ENCODE measurements around the gene SIRT6. TPM values are rescaled to one million over a fixed set of nuclear protein-coding genes. Genes with fewer than 3 reads are reported as not detected.
"Not testable (repeated sequence)": the region's sequence is repeated elsewhere in the genome, so short reads cannot be mapped to it uniquely, and the experiment has no call there.

The SIRT6 gene
- total RNA-seq, result 10 to 100 TPM; 20.8 to 55.0 (median 27.8) TPM

DNA sequence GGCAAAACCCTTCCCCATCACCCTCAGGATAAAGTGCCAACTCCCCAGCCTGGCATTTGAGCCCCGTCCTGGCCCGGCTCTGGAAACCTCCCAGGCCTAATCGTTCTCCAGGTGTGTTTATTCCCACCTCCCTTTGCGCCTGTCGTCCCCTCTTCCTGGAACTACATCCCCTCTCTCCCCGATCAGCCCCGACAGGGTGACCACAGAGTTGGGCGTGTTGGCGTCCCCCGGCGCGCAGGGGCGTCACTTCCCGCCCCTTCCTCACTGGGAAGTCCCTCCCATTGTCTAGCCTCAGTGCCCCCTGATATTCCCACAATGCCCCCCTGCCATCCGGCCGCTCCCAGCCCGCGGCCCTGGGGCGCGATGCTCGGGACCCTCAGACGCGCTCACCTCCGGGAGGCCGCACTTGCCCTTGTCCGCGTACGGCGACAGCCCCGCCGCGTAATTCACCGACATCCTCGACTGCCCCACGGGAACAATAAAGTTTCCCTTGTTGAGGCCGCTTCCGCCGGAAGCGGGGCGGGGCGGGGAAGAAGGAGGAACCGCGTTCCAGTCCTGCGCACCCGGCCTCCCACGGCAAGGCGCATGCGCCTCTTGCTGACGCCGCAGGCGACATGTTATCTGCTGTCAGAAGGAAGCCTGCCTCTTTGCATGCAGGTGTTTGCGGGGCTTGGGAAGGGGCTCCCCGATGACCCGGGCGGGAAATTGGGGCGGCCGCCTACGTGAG is at the start of gene SIRT6, which contains the start of gene ANKRD24:
Gene SIRT6, minus strand, starts transcription at position 480 of the 727 bp plus-strand sequence. Its CDS starts 24 bp downstream, at position 456.
Gene ANKRD24, plus strand, starts transcription at position 606 of the 727 bp plus-strand sequence. CDS start 3,737 bp downstream, outside the sequence.
- H3K27ac ChIP-seq, result peak within 1 kb of the TSS; percentile 81 to 91 (median 88)
- H3K27me3 ChIP-seq, result no peaks in the 10 kb centered on the region
- ATAC-seq (ENCODE audit: low FRiP score in 2 of 2) (peak; percentile 92 to 96), DNase-seq (peak; percentile 96 to 99)
- TF ChIP-seq CTCF (IDR thresholded peaks at IDR 0.05) (peak in 2 of 6 experiments; percentile 9 to 46), EP300 (IDR thresholded peaks at IDR 0.05) (peak in 1 of 4 donors; percentile 79), POLR2AphosphoS5 (IDR thresholded peaks at IDR 0.05) (peak; percentile 95 to 96), POLR2A (IDR thresholded peaks at IDR 0.05) (peak in 2 of 4 donors; percentile 24 to 76)
- peaks cover 19 to 33% (median 25%) of the 10 kb centered on the region in 4 donors for H3K4me1 ChIP-seq
- peak within 1 kb of the TSS; percentile 58 to 94 (median 88) for H3K4me3 ChIP-seq
- H3K36me3 ChIP-seq, result peaks cover 0 to 32% (median 7%) of the 10 kb centered on the region in 4 donors
- WGBS, 2 donors, result 0 to 2% methylated on average over 25 to 32 of the region's 58 CpGs
- no peaks in the 10 kb centered on the region for H3K9me3 ChIP-seq

GRCh38 chr19:4232139-4232538 is 49.8 kb upstream of the SIRT6 start:
- peaks cover 5 to 11% (median 7%) of the 10 kb centered on the region in 4 donors for H3K4me1 ChIP-seq
- not testable (repeated sequence) for H3K36me3 ChIP-seq; H3K27ac ChIP-seq; H3K4me3 ChIP-seq; DNase-seq; H3K9me3 ChIP-seq; ATAC-seq (ENCODE audit: low FRiP score in 2 of 2)
- H3K27me3 ChIP-seq, result peaks cover 0 to 17% (median 2%) of the 10 kb centered on the region in 4 donors
- WGBS, 2 donors, result 80 to 89% methylated on average over 5 of the region's 5 CpGs

DNA sequence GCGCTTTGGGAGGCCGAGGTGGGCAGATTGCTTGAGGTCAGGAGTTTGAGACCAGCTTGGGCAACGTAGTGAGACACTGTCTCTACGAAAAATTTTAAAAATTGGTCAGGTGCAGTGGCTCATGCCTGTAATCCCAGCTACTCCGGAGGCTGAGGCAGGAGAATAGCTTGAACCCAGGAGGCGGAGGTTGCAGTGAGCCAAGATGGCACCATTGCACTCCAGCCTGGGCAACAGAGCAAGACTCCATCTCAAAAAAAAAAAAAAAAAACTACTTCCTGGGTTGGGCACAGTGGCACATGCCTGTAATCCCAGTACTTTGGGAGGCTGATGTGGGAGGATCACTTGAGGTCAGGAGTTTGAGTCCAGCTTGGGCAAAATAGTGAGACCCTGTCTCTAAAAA is 49.2 kb upstream of the SIRT6 start:
- WGBS, 2 donors, result 82 to 87% methylated on average over 6 of the region's 6 CpGs
- not testable (repeated sequence) for H3K4me3 ChIP-seq; ATAC-seq (ENCODE audit: low FRiP score in 2 of 2); DNase-seq; H3K27ac ChIP-seq; H3K9me3 ChIP-seq; H3K36me3 ChIP-seq
- Histone ChIP-seq H3K4me1 (peaks cover 5 to 11% (median 7%) of the 10 kb centered on the region in 4 donors), H3K27me3 (peaks cover 0 to 17% (median 2%) of the 10 kb centered on the region in 4 donors)

GRCh38 chr19:4230237-4230636 is 47.9 kb upstream of the SIRT6 start:
- not testable (repeated sequence) for ATAC-seq (ENCODE audit: low FRiP score in 2 of 2); H3K9me3 ChIP-seq; H3K27ac ChIP-seq; H3K36me3 ChIP-seq; DNase-seq; H3K4me3 ChIP-seq
- Histone ChIP-seq H3K27me3 (peaks cover 0 to 17% (median 2%) of the 10 kb centered on the region in 4 donors), H3K4me1 (peaks cover 5 to 11% (median 7%) of the 10 kb centered on the region in 4 donors)
- WGBS, 2 donors, result 84 to 91% methylated on average over 6 of the region's 6 CpGs

GRCh38 chr19:4229179-4229931 is 47.0 kb upstream of the SIRT6 start, which contains the start of gene EBI3:
Gene EBI3, plus strand, starts transcription at chr19:4229523. Its CDS starts 28 bp downstream, at chr19:4229551.
- Histone ChIP-seq H3K36me3 (no peaks in the 10 kb centered on the region), H3K27ac (peak within 1 kb of the TSS in 1 of 4 donors; percentile 39), H3K27me3 (peaks cover 0 to 17% (median 2%) of the 10 kb centered on the region in 4 donors), H3K4me1 (peaks cover 5 to 11% (median 7%) of the 10 kb centered on the region in 4 donors), H3K9me3 (no peaks in the 10 kb centered on the region), H3K4me3 (peak within 1 kb of the TSS in 2 of 4 donors; percentile 20 to 21)
- TF ChIP-seq POLR2AphosphoS5 (IDR thresholded peaks at IDR 0.05) (no peak), EP300 (IDR thresholded peaks at IDR 0.05) (no peak), POLR2A (IDR thresholded peaks at IDR 0.05) (no peak), CTCF (IDR thresholded peaks at IDR 0.05) (no peak)
- ATAC-seq (ENCODE audit: low FRiP score in 2 of 2) (peak in 1 of 2 donors; percentile 31), DNase-seq (peak; percentile 28 to 72)
- 15 to 20% methylated on average over 18 to 19 of the region's 19 CpGs for WGBS, 2 donors

DNA sequence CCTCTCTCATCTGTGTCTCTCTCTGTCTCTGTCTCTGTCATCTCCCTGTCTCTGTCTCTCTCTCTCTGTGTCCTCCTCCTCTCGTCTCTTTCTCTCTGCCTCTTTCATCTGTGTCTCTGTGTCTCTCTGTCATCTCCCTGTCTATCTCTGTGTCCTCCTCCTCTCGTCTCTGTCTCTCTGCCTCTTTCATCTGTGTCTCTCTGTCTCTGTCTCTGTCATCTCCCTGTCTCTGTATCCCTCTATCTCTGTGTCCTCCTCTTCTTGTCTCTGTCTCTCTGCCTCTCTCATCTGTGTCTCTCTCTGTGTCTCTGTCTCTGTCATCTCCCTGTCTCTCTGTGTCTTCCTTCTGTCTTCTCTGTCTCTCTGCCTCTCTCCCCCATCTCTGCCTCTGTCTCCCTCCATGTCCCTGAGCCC is 46.4 kb upstream of the SIRT6 start:
- no peaks in the 10 kb centered on the region for H3K36me3 ChIP-seq
- 58 to 61% methylated on average over 2 of the region's 2 CpGs for WGBS, 2 donors
- DNase-seq (no peak), ATAC-seq (ENCODE audit: low FRiP score in 2 of 2) (no peak)
- no peak overlapping the region for H3K4me3 ChIP-seq
- H3K27me3 ChIP-seq, result peaks cover 0 to 17% (median 2%) of the 10 kb centered on the region in 4 donors
- no peaks in the 10 kb centered on the region for H3K9me3 ChIP-seq
- H3K4me1 ChIP-seq, result peaks cover 5 to 11% (median 7%) of the 10 kb centered on the region in 4 donors
- TF ChIP-seq EP300 (IDR thresholded peaks at IDR 0.05), result no peak
- H3K27ac ChIP-seq, result peak overlapping the region in 1 of 4 donors; percentile 39

All from upper lobe of left lung (tissue), 6 donors.